Measurements from ENCODE around the gene TTYH2.

The TTYH2 gene

GRCh38 chr17:74194682-74195081, 18.7 kb upstream of the TTYH2 start:
- no peak for DNase-seq

GRCh38 chr17:74196541-74197317, 16.6 kb upstream of the TTYH2 start:
- no peak for DNase-seq

- no peak for DNase-seq
These were observed 15.6 kb upstream of the TTYH2 start for GRCh38 chr17:74197801-74198200.

GRCh38 chr17:74198694-74199093, 14.7 kb upstream of the TTYH2 start:
- DNase-seq, result no peak

- no peak for DNase-seq
These were observed 13.9 kb upstream of the TTYH2 start for GRCh38 chr17:74199306-74200092.

- no peak for DNase-seq
These were observed 13.3 kb upstream of the TTYH2 start for GRCh38 chr17:74200112-74200511.

- peak; percentile 81 for DNase-seq
These were observed 12.1 kb upstream of the TTYH2 start for GRCh38 chr17:74201250-74201649.

GRCh38 chr17:74201948-74202347, 11.4 kb upstream of the TTYH2 start:
- DNase-seq, result no peak

- DNase-seq, result no peak
These were observed 10.4 kb upstream of the TTYH2 start for GRCh38 chr17:74202938-74203337.

- DNase-seq, result peak; percentile 88
These were observed 9.7 kb upstream of the TTYH2 start, which contains the start of gene RPL38 for GRCh38 chr17:74203439-74204240. Gene RPL38, plus strand, starts transcription at chr17:74203678. Its CDS starts 278 bp downstream, at chr17:74203956.

GRCh38 chr17:74204474-74204873, 8.9 kb upstream of the TTYH2 start:
- DNase-seq, result no peak

- no peak for DNase-seq
These were observed 8.1 kb upstream of the TTYH2 start for GRCh38 chr17:74205274-74205673.

- no peak for DNase-seq
These were observed 7.0 kb upstream of the TTYH2 start for GRCh38 chr17:74206332-74206818.

GRCh38 chr17:74210191-74211140, 2.9 kb upstream of the TTYH2 start:
- peak; percentile 29 for DNase-seq

GRCh38 chr17:74211141-74211911, 2.0 kb upstream of the TTYH2 start:
- DNase-seq, result no peak

GRCh38 chr17:74211912-74212208, 1.5 kb upstream of the TTYH2 start:
- no peak for DNase-seq

- DNase-seq, result no peak
These were observed 1.0 kb upstream of the TTYH2 start for GRCh38 chr17:74212209-74212912.

- no peak for DNase-seq
These were observed 555 bp downstream of the TTYH2 start for GRCh38 chr17:74213861-74214391.

- DNase-seq, result no peak
These were observed 1.3 kb downstream of the TTYH2 start for GRCh38 chr17:74214484-74215341.
